Measurements from ENCODE around the gene ATF6. TPM values are rescaled to one million over a fixed set of nuclear protein-coding genes. Genes with fewer than 3 reads are reported as not detected.

ATF6 gene
- total and polyA plus RNA-seq, 2 of the 4 experiments (the other 2 are of a cell fraction): 12.2 to 17.6 TPM

GRCh38 chr1:161999301-162000052 lies 233.4 kb downstream of the ATF6 start:
- Histone ChIP-seq H3K27ac (ENCODE audit: insufficient read depth, low read length) (no peak overlapping the region), H4K5ac (ENCODE audit: low read depth, low read length) (no peak overlapping the region), H3K36me3 (ENCODE audit: control insufficient read depth, insufficient read depth, low read length) (no peaks in the 10 kb centered on the region), H3K23ac (ENCODE audit: low read depth, low read length) (no peak overlapping the region), H3K79me1 (ENCODE audit: low read depth in 1 of 2, low read length in 2 of 2) (no peaks in the 10 kb centered on the region), H3K4me2 (ENCODE audit: low read depth, low read length) (no peak overlapping the region), H2AK9ac (replicated peaks; ENCODE audit: low read depth, low read length, poor library complexity) (no peak overlapping the region), H2BK15ac (ENCODE audit: low read depth, low read length) (no peak overlapping the region), H4K20me1 (ENCODE audit: insufficient read depth, low read length) (no peaks in the 10 kb centered on the region), H2BK5ac (ENCODE audit: low read depth, low read length, poor library complexity, severe bottlenecking) (no peak overlapping the region), H3K56ac (ENCODE audit: extremely low read depth, insufficient read depth, low read length) (no peak overlapping the region), H3K27me3 (ENCODE audit: control insufficient read depth, insufficient read depth, low read length) (peaks cover 6% of the 10 kb centered on the region; the same call in 1 of the 2 replicates), H3K4me1 (ENCODE audit: control insufficient read depth, insufficient read depth, low read length) (peaks cover 7% of the 10 kb centered on the region), H3K9ac (ENCODE audit: low read depth, low read length) (no peak overlapping the region), H3K14ac (replicated peaks; ENCODE audit: low read depth, low read length) (no peak overlapping the region), H3K9me1 (ENCODE audit: insufficient read depth, low read length) (no peaks in the 10 kb centered on the region), H3K4me3 (ENCODE audit: insufficient read depth, low read depth, low read length) (no peak overlapping the region), H2BK120ac (ENCODE audit: low read depth, low read length) (no peak overlapping the region), H4K91ac (ENCODE audit: insufficient read depth, low read depth, low read length) (no peak overlapping the region), H3K4ac (ENCODE audit: low read depth, low read length) (no peak overlapping the region), H4K8ac (ENCODE audit: low read depth in 2 of 2, low read length in 2 of 2) (no peak overlapping the region), H3K18ac (ENCODE audit: low read depth, low read length) (no peak overlapping the region), H2AFZ (replicated peaks; ENCODE audit: low read length, poor library complexity) (no peak overlapping the region), H3K9me3 (ENCODE audit: control insufficient read depth, insufficient read depth, low read length) (no peaks in the 10 kb centered on the region), H2AK5ac (ENCODE audit: low read depth, low read length) (no peak overlapping the region), H2BK20ac (ENCODE audit: low read depth, low read length) (no peak overlapping the region)
- DNase-seq (no peak), ATAC-seq (ENCODE audit: low read depth) (no peak)
- intact Hi-C loops (cut with micrococcal nuclease): no loop called here
- ChIA-PET POLR2A (ENCODE audit: unreplicated experiment) (interaction anchor here (0.6 kb wide), 1 partner anchor 25 kb away, joined by 4 read pairs; no protein-coding TSS in a partner anchor), CTCF (no interaction called here)
- TF ChIP-seq CTCF (conservative IDR thresholded peaks at IDR 0.05; ENCODE audit: low read depth, low read length) (no peak), CHD1 (IDR thresholded peaks at IDR 0.05; ENCODE audit: low read depth, low read length) (no peak), USF2 (IDR thresholded peaks at IDR 0.05; ENCODE audit: low read depth, low read length) (no peak), FOS (IDR thresholded peaks at IDR 0.05; ENCODE audit: low read depth, low read length) (no peak), RAD21 (IDR thresholded peaks at IDR 0.05; ENCODE audit: low read length) (no peak), MAFK (IDR thresholded peaks at IDR 0.05; ENCODE audit: low read depth, low read length) (no peak), RFX5 (IDR thresholded peaks at IDR 0.05; ENCODE audit: low read depth, low read length) (no peak), NFE2L2 (IDR thresholded peaks at IDR 0.05; ENCODE audit: low read depth, low read length) (no peak), RCOR1 (IDR thresholded peaks at IDR 0.05; ENCODE audit: insufficient replicate concordance, low read length) (no peak), CEBPB (IDR thresholded peaks at IDR 0.05; ENCODE audit: low read depth, low read length) (no peak), MXI1 (IDR thresholded peaks at IDR 0.05; ENCODE audit: borderline replicate concordance, low read depth, low read length) (no peak), BHLHE40 (IDR thresholded peaks at IDR 0.05; ENCODE audit: low read depth, low read length) (no peak), MAZ (IDR thresholded peaks at IDR 0.05; ENCODE audit: borderline replicate concordance, low read depth, low read length) (no peak), SMC3 (IDR thresholded peaks at IDR 0.05; ENCODE audit: low read depth, low read length) (no peak), POLR2A (IDR thresholded peaks at IDR 0.05; ENCODE audit: low read depth, low read length) (no peak)
- TF ChIP-seq, protein P1, sequence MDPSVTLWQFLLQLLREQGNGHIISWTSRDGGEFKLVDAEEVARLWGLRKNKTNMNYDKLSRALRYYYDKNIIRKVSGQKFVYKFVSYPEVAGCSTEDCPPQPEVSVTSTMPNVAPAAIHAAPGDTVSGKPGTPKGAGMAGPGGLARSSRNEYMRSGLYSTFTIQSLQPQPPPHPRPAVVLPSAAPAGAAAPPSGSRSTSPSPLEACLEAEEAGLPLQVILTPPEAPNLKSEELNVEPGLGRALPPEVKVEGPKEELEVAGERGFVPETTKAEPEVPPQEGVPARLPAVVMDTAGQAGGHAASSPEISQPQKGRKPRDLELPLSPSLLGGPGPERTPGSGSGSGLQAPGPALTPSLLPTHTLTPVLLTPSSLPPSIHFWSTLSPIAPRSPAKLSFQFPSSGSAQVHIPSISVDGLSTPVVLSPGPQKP (IDR thresholded peaks at IDR 0.05; ENCODE audit: borderline replicate concordance, low read depth, low read length): no peak
- BruUV-seq (replicated peaks): no TSS peak
- dilution Hi-C loops (cut with HindIII; ENCODE audit: low sequenced_read_pairs, unreplicated experiment): no loop called here
- WGBS, 2 experiments (ENCODE audit: extremely low coverage in 2 of 2, insufficient read length in 1 of 2): 58% methylated on average over 4 of the region's 8 CpGs; no CpG with 5 or more reads in 1 of the 2 experiments
- in situ Hi-C loops (cut with MboI; ENCODE audit: low sequenced_read_pairs): no loop called here
